ENCODE results near the gene POTEI.
A peak's percentile ranks its signal among the peaks of the same experiment; 100 is the strongest.
"Not testable (repeated sequence)": the region's sequence is repeated elsewhere in the genome, so short reads cannot be mapped to it uniquely, and the experiment has no call there.

Gene POTEI

GRCh38 chr2:130454712-130455083 lies 54.4 kb downstream of the POTEI start:
- not testable (repeated sequence) for DNase-seq

GRCh38 chr2:130453955-130454711 lies 55.0 kb downstream of the POTEI start:
- DNase-seq: not testable (repeated sequence)

- not testable (repeated sequence) for DNase-seq
These were observed 56.2 kb downstream of the POTEI start for GRCh38 chr2:130452897-130453296.

- not testable (repeated sequence) for DNase-seq
These were observed 57.3 kb downstream of the POTEI start for GRCh38 chr2:130451823-130452222.

- not testable (repeated sequence) for DNase-seq
These were observed 57.9 kb downstream of the POTEI start for GRCh38 chr2:130451278-130451677.

- DNase-seq: not testable (repeated sequence)
These were observed 58.8 kb downstream of the POTEI start for GRCh38 chr2:130450366-130450765.

- DNase-seq: peak; percentile 80
These were observed 81.5 kb downstream of the POTEI start for GRCh38 chr2:130427631-130428030.

GRCh38 chr2:130418845-130419244 lies 90.3 kb downstream of the POTEI start:
- not testable (repeated sequence) for DNase-seq

GRCh38 chr2:130416693-130417092 lies 92.4 kb downstream of the POTEI start:
- DNase-seq: not testable (repeated sequence)

Data from retina (tissue), 1 donor.